HG02973 (cell line): ENCODE results near the gene MEI1.
"Not testable (repeated sequence)": the region's sequence is repeated elsewhere in the genome, so short reads cannot be mapped to it uniquely, and the experiment has no call there.

Experiments
- ATAC-seq: cut with Tn5 transposase; IDR thresholded peaks from one replicate; pipeline ENCODE4 v1.9.1; 2021; ENCODE audit warnings: moderate library complexity; ENCODE audit not compliant: unreplicated experiment

Gene MEI1

GRCh38 chr22:41819257-41819656 lies 120.0 kb downstream of the MEI1 start:
- no peak for ATAC-seq

- ATAC-seq, result no peak
These were observed 121.1 kb downstream of the MEI1 start for GRCh38 chr22:41820447-41820846.

- ATAC-seq, result no peak
These were observed 122.4 kb downstream of the MEI1 start for GRCh38 chr22:41821471-41822316.

- ATAC-seq, result no peak
These were observed 123.2 kb downstream of the MEI1 start for GRCh38 chr22:41822317-41823057.

- ATAC-seq, result no peak
These were observed 124.5 kb downstream of the MEI1 start for GRCh38 chr22:41823797-41824196.

- no peak for ATAC-seq
These were observed 126.1 kb downstream of the MEI1 start for GRCh38 chr22:41825376-41825775.

GRCh38 chr22:41826021-41826420 lies 126.7 kb downstream of the MEI1 start:
- no peak for ATAC-seq

- ATAC-seq, result no peak
These were observed 127.4 kb downstream of the MEI1 start for GRCh38 chr22:41826430-41827383.

GRCh38 chr22:41827671-41828070 lies 128.4 kb downstream of the MEI1 start:
- no peak for ATAC-seq

GRCh38 chr22:41828516-41828915 lies 129.2 kb downstream of the MEI1 start:
- no peak for ATAC-seq

GRCh38 chr22:41830174-41830573 lies 130.9 kb downstream of the MEI1 start:
- no peak for ATAC-seq

- no peak for ATAC-seq
These were observed 132.1 kb downstream of the MEI1 start for GRCh38 chr22:41831383-41831782.

GRCh38 chr22:41831828-41832552 lies 132.7 kb downstream of the MEI1 start:
- ATAC-seq, result no peak

GRCh38 chr22:41832553-41833368 lies 133.5 kb downstream of the MEI1 start, which contains the start of gene SREBF2:
TSS of gene SREBF2 (plus strand) at chr22:41833105. CDS start at chr22:41833271, 166 bp downstream.
- peak; percentile 79 for ATAC-seq

- ATAC-seq, result peak; percentile 21
These were observed 134.2 kb downstream of the MEI1 start for GRCh38 chr22:41833369-41834004.

GRCh38 chr22:41834005-41834944 lies 135.0 kb downstream of the MEI1 start:
- ATAC-seq, result no peak

- not testable (repeated sequence) for ATAC-seq
These were observed 136.2 kb downstream of the MEI1 start for GRCh38 chr22:41835462-41835861.

GRCh38 chr22:41836551-41836950 lies 137.2 kb downstream of the MEI1 start:
- ATAC-seq, result no peak
